Inflammatory macrophage (primary cell): ENCODE data around the gene PF4V1.

ENCODE experiments used
- DNase-seq, 2 donors: peaks; one replicate each; pipeline ENCODE4 v3.0.0-alpha.2; 2020 to 2022
- total RNA-seq, 18 experiments: gene quantifications; one replicate each; lab custom pipeline; 2026; ENCODE audit warnings: mixed read lengths in 6 of 18, inconsistent platforms in 2 of 18; lab: John Stamatoyannopoulos, UW

The PF4V1 gene, protein sequence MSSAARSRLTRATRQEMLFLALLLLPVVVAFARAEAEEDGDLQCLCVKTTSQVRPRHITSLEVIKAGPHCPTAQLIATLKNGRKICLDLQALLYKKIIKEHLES
- total RNA-seq, result 0 to 0.06 (median 0) reads per million in 18 experiments

GRCh38 chr4:73853246-73853704, at the start of gene PF4V1:
TSS of gene PF4V1 (plus strand) at chr4:73853296. CDS start at chr4:73853363, 67 bp downstream.
- no peak for DNase-seq

DNA sequence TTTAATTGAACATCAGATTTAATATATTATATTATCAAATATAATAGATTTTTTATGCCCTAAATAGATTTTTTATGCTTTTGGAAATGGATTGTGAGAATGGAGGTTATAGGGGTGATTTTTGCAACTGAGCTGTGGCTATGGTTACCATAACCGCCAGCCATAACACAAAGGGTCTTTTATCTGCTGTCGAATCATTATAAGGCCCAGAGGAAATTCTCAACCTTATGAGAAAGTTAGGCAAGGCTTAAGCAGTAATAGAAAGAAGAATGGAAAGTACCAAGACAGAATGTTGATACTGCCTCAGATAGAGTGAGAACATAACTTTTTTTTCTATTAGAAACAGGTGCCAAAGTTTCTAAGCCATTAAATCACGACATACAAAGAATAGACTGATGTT, 42.9 kb upstream of the PF4V1 start:
- DNase-seq, result no peak

GRCh38 chr4:73811841-73812240, 41.3 kb upstream of the PF4V1 start:
- no peak for DNase-seq

DNA sequence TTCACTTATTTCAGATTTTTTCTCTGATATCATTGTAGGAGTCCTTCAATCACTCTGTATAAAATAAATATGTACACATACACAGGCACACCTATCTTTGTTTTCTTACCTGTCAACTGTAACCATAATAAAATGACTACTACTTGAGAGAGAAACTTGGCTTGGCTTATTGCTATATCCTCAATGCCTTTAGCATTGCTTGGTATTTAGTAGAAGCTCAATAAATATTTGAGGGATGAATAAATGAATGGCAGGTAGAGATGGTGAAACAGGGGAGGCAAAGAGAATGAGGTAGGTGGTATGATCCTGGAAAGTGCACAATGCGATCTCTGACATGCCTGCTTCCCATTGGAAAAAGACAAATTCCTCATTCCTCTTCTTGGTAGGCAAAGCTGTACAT, 38.4 kb upstream of the PF4V1 start:
- DNase-seq, result no peak

- peak in 1 of 2 donors; percentile 24 for DNase-seq
These were observed 38.0 kb upstream of the PF4V1 start for GRCh38 chr4:73815145-73815544.

- no peak for DNase-seq
These were observed 36.3 kb upstream of the PF4V1 start for GRCh38 chr4:73816814-73817213.

DNA sequence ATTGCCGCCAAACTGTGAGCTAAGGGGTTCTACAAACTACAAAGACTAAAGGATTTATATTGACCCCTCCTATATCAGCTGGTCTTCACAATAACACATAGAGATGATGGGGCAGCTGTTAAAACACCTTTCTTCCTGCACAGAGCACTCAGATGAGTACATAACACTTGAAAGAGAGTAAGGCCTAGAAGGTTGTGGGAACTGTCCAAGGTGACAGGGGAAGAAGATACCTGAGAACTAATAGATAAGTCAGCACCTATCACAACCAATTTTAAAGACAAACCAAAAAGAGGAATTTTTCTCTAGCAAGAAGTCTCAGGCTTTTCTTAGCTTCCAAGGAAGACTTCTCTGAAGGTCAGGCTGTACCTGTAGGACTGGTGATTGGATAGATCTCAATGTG, 35.8 kb upstream of the PF4V1 start:
- DNase-seq, result no peak

GRCh38 chr4:73821325-73821724, 31.8 kb upstream of the PF4V1 start:
- peak in 1 of 2 donors; percentile 35 for DNase-seq

- no peak for DNase-seq
These were observed 30.7 kb upstream of the PF4V1 start for GRCh38 chr4:73822389-73822788.

DNA sequence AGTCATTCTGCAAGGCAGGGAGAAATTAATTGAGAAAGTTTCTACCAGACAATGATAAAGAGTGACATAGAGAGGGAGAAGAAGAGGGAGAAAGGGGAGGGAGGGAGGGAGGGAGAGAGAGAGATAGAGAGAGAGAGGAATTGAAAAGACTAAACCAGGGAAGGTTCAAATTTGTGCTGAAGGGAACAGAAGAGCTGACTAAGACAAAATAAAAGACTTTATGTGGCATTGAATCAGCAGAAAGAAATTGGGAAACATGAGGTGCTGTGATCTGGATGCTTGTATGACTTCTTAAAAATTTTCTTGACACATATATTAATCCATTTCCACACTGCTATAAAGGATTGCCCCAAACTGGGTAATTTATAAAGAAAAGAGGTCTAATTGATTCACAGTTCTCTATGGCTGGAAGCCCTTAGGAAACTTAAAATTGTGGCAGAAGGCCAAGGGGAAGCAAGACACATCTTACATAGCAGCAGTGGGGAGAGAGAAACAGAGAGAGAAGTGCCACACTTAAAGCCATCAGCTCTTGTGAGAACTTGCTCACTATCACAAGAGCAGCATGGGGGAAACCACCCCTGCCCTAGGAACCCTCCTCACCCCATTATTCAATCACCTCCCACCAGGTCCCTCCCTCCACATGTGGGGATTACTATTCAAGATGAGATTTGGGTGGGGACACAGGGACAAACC, 30.1 kb upstream of the PF4V1 start:
- peak; percentile 66 to 78 for DNase-seq

DNA sequence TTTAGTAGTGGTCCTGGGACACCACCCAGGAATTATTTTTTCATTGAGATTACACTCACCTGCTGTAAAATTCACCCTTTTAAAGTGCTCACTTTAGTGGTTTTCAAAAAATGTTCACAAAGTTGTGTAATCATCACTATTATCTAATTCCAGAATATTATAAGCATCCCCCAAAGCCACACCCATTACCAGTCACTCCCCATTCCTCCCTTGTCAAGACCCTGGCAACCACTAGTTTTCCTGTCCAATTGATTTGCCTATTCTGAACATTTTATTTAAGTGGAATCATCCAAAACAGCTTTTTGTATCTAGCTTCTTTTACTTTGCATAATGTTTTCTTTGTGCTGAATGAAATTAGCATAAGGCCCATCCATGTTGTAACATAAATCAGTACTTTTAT, 29.3 kb upstream of the PF4V1 start:
- no peak for DNase-seq

GRCh38 chr4:73828956-73829355, 24.1 kb upstream of the PF4V1 start:
- DNase-seq, result peak; percentile 66 to 78

GRCh38 chr4:73831569-73831968, 21.5 kb upstream of the PF4V1 start:
- DNase-seq, result no peak

DNA sequence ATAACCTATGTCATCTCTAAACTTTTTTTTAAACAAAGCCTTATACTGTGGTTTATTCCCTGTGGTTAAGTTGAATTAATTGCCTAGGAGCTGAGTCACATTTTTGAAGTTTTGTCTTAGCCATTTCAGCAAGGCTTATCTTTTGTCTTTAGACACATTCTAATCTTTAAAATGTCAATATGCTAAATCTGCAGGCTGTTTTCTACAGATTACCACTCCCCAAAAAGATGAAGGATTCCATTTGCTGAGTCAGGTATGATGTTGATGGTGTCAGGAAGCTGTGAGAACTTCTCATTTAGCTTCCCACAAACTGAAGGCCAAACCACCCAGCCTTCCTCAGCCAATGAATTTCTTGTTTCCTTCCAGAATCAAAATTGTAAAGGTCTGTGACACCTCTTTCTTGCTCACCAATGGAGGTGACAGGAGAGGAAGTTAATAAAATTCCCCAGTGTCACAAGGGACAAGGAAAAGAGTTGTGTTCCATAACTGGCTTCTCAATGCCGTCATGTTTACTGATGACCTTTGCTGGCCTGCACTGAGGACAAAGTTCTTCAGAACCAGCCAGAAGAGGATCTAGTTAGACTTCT, 20.4 kb upstream of the PF4V1 start:
- DNase-seq, result no peak

DNA sequence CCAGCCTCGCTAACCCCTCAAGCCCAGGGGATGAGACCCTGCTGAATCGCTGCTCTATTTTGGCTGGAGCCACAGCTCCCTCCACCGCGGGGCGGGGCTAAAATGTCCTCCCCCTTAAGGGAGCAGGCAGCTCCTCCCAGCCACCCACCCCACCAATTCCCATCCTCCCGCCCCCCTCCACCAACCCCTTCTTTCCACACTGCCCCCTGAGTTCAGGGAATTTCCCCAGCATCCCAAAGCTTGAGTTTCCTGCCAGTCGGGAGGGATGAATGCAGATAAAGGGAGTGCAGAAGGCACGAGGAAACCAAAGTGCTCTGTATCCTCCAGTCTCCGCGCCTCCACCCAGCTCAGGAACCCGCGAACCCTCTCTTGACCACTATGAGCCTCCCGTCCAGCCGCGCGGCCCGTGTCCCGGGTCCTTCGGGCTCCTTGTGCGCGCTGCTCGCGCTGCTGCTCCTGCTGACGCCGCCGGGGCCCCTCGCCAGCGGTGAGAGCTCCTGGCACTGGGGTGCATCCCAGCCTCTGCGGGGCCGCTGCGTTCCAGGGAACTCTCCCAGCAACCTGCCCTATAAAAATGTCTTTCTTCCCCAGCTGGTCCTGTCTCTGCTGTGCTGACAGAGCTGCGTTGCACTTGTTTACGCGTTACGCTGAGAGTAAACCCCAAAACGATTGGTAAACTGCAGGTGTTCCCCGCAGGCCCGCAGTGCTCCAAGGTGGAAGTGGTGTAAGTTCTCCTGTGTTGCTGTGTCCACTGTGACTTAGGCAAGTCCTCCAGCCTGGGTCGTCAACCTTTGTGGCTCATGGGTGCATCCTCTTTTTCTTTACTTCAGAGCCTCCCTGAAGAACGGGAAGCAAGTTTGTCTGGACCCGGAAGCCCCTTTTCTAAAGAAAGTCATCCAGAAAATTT, 16.5 kb upstream of the PF4V1 start, which contains the start of gene CXCL6:
CXCL6 (plus strand) TSS at position 306 of the 907 bp plus-strand sequence; CDS start at position 379, 73 bp downstream.
- peak; percentile 38 to 48 for DNase-seq

DNA sequence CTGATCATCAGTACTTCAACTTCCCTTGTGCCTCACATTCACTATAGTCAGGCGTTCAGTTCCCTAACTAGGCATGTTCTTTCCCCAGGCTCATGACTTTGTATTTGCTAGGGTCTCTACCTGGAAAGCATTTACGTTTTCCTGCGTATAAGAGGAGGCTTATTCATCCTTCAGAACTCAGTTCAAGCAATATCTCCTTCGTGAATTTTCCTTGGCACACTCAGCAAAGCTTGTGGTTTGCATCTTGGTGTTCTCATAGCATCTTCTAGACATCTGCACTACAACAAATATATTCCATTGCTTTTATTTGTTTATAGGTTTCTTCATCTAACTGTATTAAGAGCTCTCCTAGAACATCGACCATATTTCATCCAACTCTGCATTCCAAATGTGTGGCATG, 14.0 kb upstream of the PF4V1 start:
- DNase-seq, result no peak

DNA sequence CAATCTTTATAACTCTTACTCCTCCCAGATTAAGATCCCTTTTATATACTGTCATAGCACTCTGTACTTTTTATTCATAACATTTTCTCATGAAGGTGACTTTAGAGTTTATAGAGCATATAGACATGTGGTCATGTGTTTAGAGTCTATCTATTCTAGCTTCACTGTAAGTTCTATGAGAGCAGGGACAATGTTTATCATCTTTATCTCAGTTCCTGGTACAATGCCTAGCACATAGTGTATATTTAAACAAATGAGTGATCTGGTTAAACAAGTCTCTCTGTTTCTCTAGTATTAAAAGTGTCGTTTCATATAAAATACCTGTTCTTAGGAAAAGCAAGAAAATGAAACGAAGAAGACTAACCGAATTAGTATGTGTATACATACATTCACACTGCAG, 13.4 kb upstream of the PF4V1 start:
- DNase-seq, result no peak

DNA sequence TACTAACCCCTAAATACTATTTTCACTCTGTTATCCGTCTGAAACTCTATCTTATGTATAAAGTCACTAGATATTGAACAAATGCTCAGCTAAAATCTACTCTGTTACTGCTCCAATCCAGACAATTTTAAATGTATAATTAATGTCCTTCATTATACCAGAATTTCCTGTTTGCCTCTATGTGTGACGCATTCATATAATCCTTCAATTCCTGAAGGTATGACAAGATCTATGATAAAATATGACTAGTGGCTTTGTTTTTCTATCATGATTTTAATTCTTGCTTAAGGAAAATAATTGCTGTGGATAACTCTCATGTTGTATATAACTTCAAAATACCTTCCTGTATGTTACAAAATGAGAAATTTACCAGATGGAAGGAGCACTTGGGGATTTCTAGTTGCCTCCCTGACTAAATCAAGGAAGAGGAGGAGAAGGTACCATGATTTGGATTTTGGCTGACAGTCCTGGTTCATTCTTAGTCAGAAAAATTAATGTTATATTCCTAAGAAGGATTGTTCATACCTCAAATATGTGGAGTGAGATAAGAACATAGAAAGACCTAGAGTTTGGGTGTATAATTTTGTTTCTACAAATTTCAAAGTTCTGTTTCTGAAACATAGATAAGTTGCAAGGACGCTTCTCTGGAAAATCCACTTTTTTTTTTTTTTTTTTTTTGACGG, 11.7 kb upstream of the PF4V1 start:
- DNase-seq, result no peak

DNA sequence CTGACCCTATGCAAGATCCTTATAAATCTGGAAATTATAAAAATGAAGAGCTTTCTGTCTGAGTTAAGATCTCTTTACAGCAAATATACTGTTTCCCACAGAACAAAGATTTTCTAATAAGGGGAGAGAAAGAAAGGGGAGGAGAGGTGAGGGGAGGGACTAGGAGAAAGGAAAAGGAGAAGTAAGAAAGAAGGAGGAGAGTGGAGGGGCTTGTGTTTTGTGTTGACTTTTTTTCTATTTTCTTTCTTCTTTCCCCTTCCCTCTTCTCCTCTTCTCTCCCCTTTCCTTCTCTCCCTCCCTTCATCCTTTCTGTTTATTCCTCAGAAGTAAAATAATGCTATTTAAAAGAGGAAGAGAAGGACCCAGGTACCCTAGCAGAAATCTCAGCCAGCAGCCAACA, 10.4 kb upstream of the PF4V1 start:
- no peak for DNase-seq

DNA sequence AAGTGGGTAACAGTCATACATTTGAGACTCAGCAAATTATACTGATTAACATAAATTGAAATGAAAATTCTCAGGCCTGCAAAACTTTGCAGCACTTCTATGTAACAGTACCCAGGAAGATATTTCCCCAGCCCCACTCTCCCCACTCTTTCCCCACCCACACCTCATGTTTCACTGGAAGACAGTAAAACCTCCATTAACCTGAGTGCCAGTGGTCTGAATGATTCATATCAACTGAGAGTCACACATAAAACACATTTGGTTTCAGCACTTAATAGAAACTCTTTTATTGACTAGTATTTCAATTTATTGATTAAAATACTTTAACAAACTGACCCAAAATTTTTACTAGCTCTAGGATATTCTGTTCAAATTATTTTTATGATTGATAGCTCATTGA, 9.7 kb upstream of the PF4V1 start:
- DNase-seq, result no peak

GRCh38 chr4:73844345-73844744, 8.8 kb upstream of the PF4V1 start:
- peak; percentile 36 to 77 for DNase-seq

DNA sequence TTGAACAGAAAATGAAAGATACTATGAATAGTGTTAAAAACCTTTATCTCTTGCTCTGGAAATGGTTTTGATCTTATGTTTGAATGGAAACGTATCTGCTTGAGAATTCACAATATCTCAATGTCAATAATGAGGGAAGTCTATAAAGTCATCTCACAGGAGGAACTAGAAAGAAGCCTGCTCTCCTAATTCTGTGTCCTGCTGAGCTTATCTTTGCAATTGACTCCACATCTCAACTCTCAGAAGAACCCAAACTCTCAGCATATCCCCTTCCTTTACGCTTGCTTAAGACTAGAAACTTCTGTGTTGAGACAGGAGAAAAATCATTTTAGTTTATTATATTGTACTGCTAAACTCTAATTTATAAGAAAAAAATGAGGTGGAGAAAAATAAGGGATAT, 8.3 kb upstream of the PF4V1 start:
- peak in 1 of 2 donors; percentile 26 for DNase-seq
